GM12878 (cell line): ENCODE data around the gene RUFY2. TPM values are rescaled to one million over a fixed set of nuclear protein-coding genes. Genes with fewer than 3 reads are reported as not detected.
A peak's percentile ranks its signal among the peaks of the same experiment; 100 is the strongest.

Source experiments
- ATAC-seq: fragments of 200-7000 bp; cut with Tn5 transposase; 3 replicates; pipeline ENCODE4 v1.9.1; 2020; ENCODE audit warnings: mild to moderate bottlenecking, moderate library complexity
- BruUV-seq: library from RNA; stranded (reverse); fragments of 400-500 nt; replicated peaks from 2 replicates; lab custom pipeline; 2021; lab: Mats Ljungman, UMichigan
- CTCF ChIA-PET: fragments of 300-600 bp; sonication (Branson Sonifier 250); formaldehyde crosslinking; extraction: SDS; loops from one replicate; lab custom pipeline; 2021; ENCODE audit warnings: inconsistent platforms; lab: Yijun Ruan, JAX
- POLR2A ChIA-PET: fragments of 350-600 bp; formaldehyde crosslinking; extraction: SDS; loops from one replicate; lab custom pipeline; 2021; ENCODE audit warnings: inconsistent platforms; lab: Charles Lee
- RAD21 ChIA-PET: fragments of 300-600 bp; sonication (Branson Sonifier 250); formaldehyde crosslinking; loops from one replicate; lab custom pipeline; 2023; ENCODE audit warnings: antibody characterized with exemption; ENCODE audit not compliant: unreplicated experiment; lab: Charles Lee
- SMC1A ChIA-PET: fragments of 300-600 bp; sonication (Branson Sonifier 250); formaldehyde crosslinking; loops from one replicate; lab custom pipeline; 2023; ENCODE audit not compliant: unreplicated experiment, uncharacterized antibody; lab: Charles Lee
- DNase-seq: peaks from one replicate; pipeline ENCODE4 v3.0.0-alpha.2; 2011; ENCODE audit warnings: low read depth, low spot score
- FAIRE-seq: peaks from 3 replicates; lab custom pipeline; 2011; peaks lifted over from hg19 to GRCh38; lab: Jason Lieb, UNC
- H2AFZ ChIP-seq: 2 replicates; pipeline ENCODE4 v1.6.0; 2011; ENCODE audit warnings: low read depth, low read length, control low read depth; ENCODE audit not compliant: control insufficient read depth
- H3K27ac ChIP-seq: 2 replicates; pipeline ENCODE4 v1.5.1; 2011; ENCODE audit warnings: control low read depth; ENCODE audit not compliant: control insufficient read depth, insufficient read depth
- H3K27me3 ChIP-seq, 2 experiments: replicated peaks in 1 of 2; 2 replicates each; pipeline versions ENCODE4 v1.6.0 to v1.6.1; 2011; ENCODE audit warnings: low read length in 1 of 2; ENCODE audit not compliant: control insufficient read depth in 2 of 2, insufficient read depth in 2 of 2
- H3K36me3 ChIP-seq, 2 experiments: 2 replicates each; pipeline ENCODE4 v1.5.1; 2011; ENCODE audit warnings: low read length in 1 of 2; ENCODE audit not compliant: control insufficient read depth in 2 of 2, insufficient read depth in 2 of 2
- H3K4me1 ChIP-seq: 2 replicates; pipeline ENCODE4 v1.6.1; 2011; ENCODE audit warnings: mild to moderate bottlenecking, low read length, moderate library complexity, mixed read lengths; ENCODE audit not compliant: control insufficient read depth, insufficient read depth
- H3K4me2 ChIP-seq: 2 replicates; pipeline ENCODE4 v1.6.0; 2011; ENCODE audit warnings: control low read depth; ENCODE audit not compliant: control insufficient read depth, insufficient read depth
- H3K4me3 ChIP-seq: fragments of 200-600 bp; sonication (generic); 2 replicates; pipeline ENCODE4 v1.5.1; 2016
- H3K79me2 ChIP-seq: 2 replicates; pipeline ENCODE4 v1.6.0; 2011; ENCODE audit warnings: low read length; ENCODE audit not compliant: control insufficient read depth, insufficient read depth
- H3K9ac ChIP-seq: 2 replicates; pipeline ENCODE4 v1.8.0; 2011; ENCODE audit warnings: low read length, control low read depth, mixed read lengths; ENCODE audit not compliant: control insufficient read depth, insufficient read depth
- H3K9me3 ChIP-seq: replicated peaks from 3 replicates; pipeline ENCODE4 v1.5.1; 2011; ENCODE audit warnings: mild to moderate bottlenecking, low read length; ENCODE audit not compliant: control insufficient read depth, insufficient read depth
- H4K20me1 ChIP-seq: 2 replicates; pipeline ENCODE4 v1.6.0; 2011; ENCODE audit not compliant: control insufficient read depth, insufficient read depth
- BCL11A ChIP-seq: IDR thresholded peaks from 2 replicates; pipeline ENCODE4 v1.6.1; 2011; ENCODE audit warnings: low read depth, low read length
- DPF2 ChIP-seq: fragments of 450-650 bp; IDR thresholded peaks from 2 replicates; pipeline ENCODE4 v1.6.1; 2017; ENCODE audit warnings: mild to moderate bottlenecking
- FOS ChIP-seq: IDR thresholded peaks from 3 replicates; pipeline ENCODE4 v1.6.1; 2011; ENCODE audit warnings: borderline replicate concordance; ENCODE audit not compliant: insufficient read length; ENCODE audit errors: extremely low read depth
- KAT2A ChIP-seq: conservative IDR thresholded peaks from 2 replicates; pipeline ENCODE4 v1.6.1; 2011; ENCODE audit warnings: low read depth, low read length; ENCODE audit not compliant: control insufficient read depth
- NFYA ChIP-seq: IDR thresholded peaks from 2 replicates; pipeline ENCODE4 v1.6.1; 2011; ENCODE audit warnings: low read depth, mild to moderate bottlenecking, low read length, improper control_type of control experiment, borderline replicate concordance
- WGBS: methylation state at CpG from one replicate; pipeline ENCODE4 v1.1.6; 2016; ENCODE audit warnings: low lambda C conversion rate; ENCODE audit not compliant: insufficient replicate concordance, insufficient coverage; ENCODE audit errors: missing lambda C conversion rate; 5-methylcytosine and 5-hydroxymethylcytosine counted together
- in situ Hi-C: fragments of 300-500 bp; cut with MboI; formaldehyde crosslinking; loops from 9 replicates; pipeline ENCODE4 v1.14.3; 2018; ENCODE audit warnings: mixed read lengths
- intact Hi-C: fragments of 100-400 bp; cut with micrococcal nuclease; formaldehyde crosslinking; loops from one replicate; pipeline ENCODE4 v1.14.2; 2022; ENCODE audit not compliant: unreplicated experiment
- polyA plus RNA-seq, 11 experiments: library from polyadenylated mRNA; depleted of rRNA in 4 of 11; unstranded in 6 of 11; stranded (reverse) in 5 of 11; fragments of >200 nt; fragmentation: Nextera tagmentation in 4 of 11; fragmentation: Illumina TruSeq in 1 of 11; extraction: Ambion mirVana in 4 of 11; extraction: Trizol in 1 of 11; gene quantifications; 1 replicate in 1 of 11; 2 replicates in 10 of 11; pipeline versions ENCODE4 v1.2.1 to v1.2.3, GENCODE V29; 2011 to 2016; ENCODE audit warnings: inconsistent platforms in 2 of 11, missing spikeins in 2 of 11, low read depth in 1 of 11
- total RNA-seq, 4 experiments: library from RNA; depleted of rRNA in 3 of 4; stranded (reverse); fragments of >200 nt in 3 of 4; fragmentation: Illumina TruSeq in 1 of 4; extraction: Trizol in 1 of 4; gene quantifications; 2 replicates each; pipeline versions ENCODE4 v1.2.1 to v1.2.3, GENCODE V29; 2013 to 2021

RUFY2 gene
- total and polyA plus RNA-seq, 10 of the 15 experiments (the other 5 are each of a cell fraction or from before 2014, with no cell fraction given): 1.7 to 8.4 (median 5.8) TPM

DNA sequence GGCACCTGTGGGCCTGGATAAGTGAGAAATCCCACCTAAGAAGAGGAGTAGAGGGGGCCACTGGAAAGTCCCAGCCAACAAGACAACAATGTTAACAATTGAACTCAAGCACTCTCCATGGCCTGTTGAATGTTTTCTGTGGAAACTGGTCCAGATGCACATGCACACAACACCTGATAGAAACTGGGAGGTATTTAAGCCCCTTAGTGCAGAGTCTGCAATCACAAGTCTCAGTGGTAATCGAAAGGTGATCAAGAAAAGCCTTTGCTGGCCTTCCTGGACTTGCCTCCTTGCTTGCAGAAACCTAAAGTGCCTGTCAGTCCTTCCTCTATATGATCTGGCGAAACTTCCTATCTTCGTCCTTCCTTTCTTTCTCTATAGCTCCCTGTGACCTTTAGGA lies 105.8 kb downstream of the RUFY2 start:
- no peaks in the 10 kb centered on the region for H3K36me3 ChIP-seq
- in situ Hi-C loops: loop anchor here (5.0 kb wide), 1 partner anchor 449 kb away; no protein-coding TSS in a partner anchor
- no peak for FAIRE-seq
- no TSS peak for BruUV-seq
- H3K27ac ChIP-seq: no peak overlapping the region; the same call in 1 of the 2 replicates
- no peaks in the 10 kb centered on the region for H4K20me1 ChIP-seq
- CTCF ChIA-PET: interaction anchor here (0.6 to 6.5 kb wide), 58 partner anchors 9 to 899 kb away, joined by 3 to 267 read pairs (median 4); partner anchors contain the start of genes HNRNPH3 and PBLD
- no peaks in the 10 kb centered on the region for H3K27me3 ChIP-seq
- no peaks in the 10 kb centered on the region for H3K79me2 ChIP-seq
- intact Hi-C loops: loop anchor here (5.0 kb wide), 1 partner anchor 229 kb away; no protein-coding TSS in a partner anchor
- no peak for DNase-seq
- no peak overlapping the region for H3K9ac ChIP-seq
- H3K9me3 ChIP-seq: no peaks in the 10 kb centered on the region
- TF ChIP-seq DPF2: no peak
- no peak for TF ChIP-seq KAT2A
- TF ChIP-seq BCL11A: no peak
- TF ChIP-seq NFYA: no peak
- TF ChIP-seq FOS: no peak
- RAD21 ChIA-PET: interaction anchor here (0.8 to 7.0 kb wide), 21 partner anchors 13 to 513 kb away, joined by 3 to 160 read pairs (median 4); partner anchors contain the start of genes HNRNPH3 and PBLD
- WGBS: 31% methylated on average over 3 of the region's 3 CpGs
- H3K4me3 ChIP-seq: no peak overlapping the region
- POLR2A ChIA-PET: interaction anchor here (1.0 kb wide), 1 partner anchor 86 kb away, joined by 3 read pairs; no protein-coding TSS in a partner anchor
- ATAC-seq: peak; percentile 17; the same call in 2 of the 3 replicates
- peak overlapping the region; percentile 33 for H2AFZ ChIP-seq
- H3K4me2 ChIP-seq: peak overlapping the region; percentile 5; the same call in 1 of the 2 replicates
- SMC1A ChIA-PET: interaction anchor here (0.8 to 6.1 kb wide), 33 partner anchors 9 to 604 kb away, joined by 3 to 159 read pairs (median 5); partner anchors contain the start of genes ATOH7, CTNNA3, HNRNPH3 and MYPN
- H3K4me1 ChIP-seq: peaks cover 16% of the 10 kb centered on the region
